WTC11 (cell line): ENCODE data around the gene EIF4E. TPM values are rescaled to one million over a fixed set of nuclear protein-coding genes. Genes with fewer than 3 reads are reported as not detected.
A peak's percentile ranks its signal among the peaks of the same experiment; 100 is the strongest.

ENCODE experiments used
- ATAC-seq: fragments of 200-7000 bp; cut with Tn5 transposase; 2 replicates; pipeline ENCODE4 v1.10.0; 2021; ENCODE audit warnings: mild to moderate bottlenecking, moderate library complexity
- CTCF ChIA-PET: fragments of 300-600 bp; sonication (Branson Sonifier 250); formaldehyde crosslinking; loops from one replicate; lab custom pipeline; 2021; ENCODE audit warnings: antibody characterized with exemption; lab: Charles Lee
- POLR2A ChIA-PET: fragments of 350-600 bp; sonication (Branson Sonifier 250); formaldehyde crosslinking; loops from one replicate; lab custom pipeline; 2021; ENCODE audit warnings: antibody characterized with exemption; lab: Charles Lee
- DNase-seq: peaks from one replicate; pipeline ENCODE4 v3.0.0; 2021; ENCODE audit warnings: low spot score
- H3K27ac Mint-ChIP-seq: 2 replicates; pipeline ENCODE4 v1.8.0; 2021; ENCODE audit warnings: mixed read lengths
- H3K27me3 Mint-ChIP-seq: 2 replicates; pipeline ENCODE4 v1.8.0; 2021; ENCODE audit warnings: low read depth, mild to moderate bottlenecking, moderate library complexity, mixed read lengths
- H3K36me3 Mint-ChIP-seq: 2 replicates; pipeline ENCODE4 v1.8.0; 2021; ENCODE audit warnings: mixed read lengths
- H3K4me1 Mint-ChIP-seq: 2 replicates; pipeline ENCODE4 v1.8.0; 2022; ENCODE audit warnings: mixed read lengths
- H3K4me3 Mint-ChIP-seq: 2 replicates; pipeline ENCODE4 v1.8.0; 2021; ENCODE audit warnings: mild to moderate bottlenecking, moderate library complexity, mixed read lengths
- H3K9me3 Mint-ChIP-seq: 2 replicates; pipeline ENCODE4 v1.8.0; 2021; ENCODE audit warnings: mixed read lengths
- CREB1 ChIP-seq: sonication (generic); formaldehyde crosslinking; IDR thresholded peaks from 2 replicates; pipeline ENCODE4 v1.8.0; 2023; ENCODE audit warnings: mild to moderate bottlenecking, missing genetic modification reagents
- CREM ChIP-seq: sonication (generic); formaldehyde crosslinking; IDR thresholded peaks from 2 replicates; pipeline ENCODE4 v1.8.1; 2022; ENCODE audit warnings: mild to moderate bottlenecking, missing genetic modification reagents, moderate library complexity
- ETV6 ChIP-seq: sonication (generic); formaldehyde crosslinking; IDR thresholded peaks from 2 replicates; pipeline ENCODE4 v1.8.1; 2022; ENCODE audit warnings: mild to moderate bottlenecking, missing genetic modification reagents
- MXD4 ChIP-seq: fragments of 250-450 bp; sonication (Bioruptor Pico); IDR thresholded peaks from 2 replicates; pipeline ENCODE4 v1.8.0; 2021; ENCODE audit warnings: mild to moderate bottlenecking, moderate library complexity, borderline replicate concordance
- NFYB ChIP-seq: sonication (generic); formaldehyde crosslinking; conservative IDR thresholded peaks from 2 replicates; pipeline ENCODE4 v1.8.0; 2022; ENCODE audit warnings: low read depth, missing genetic modification reagents
- TCF7 ChIP-seq: sonication (generic); formaldehyde crosslinking; IDR thresholded peaks from 2 replicates; pipeline ENCODE4 v1.8.0; 2022; ENCODE audit warnings: mild to moderate bottlenecking, low read depth, missing genetic modification reagents, moderate library complexity
- TEAD1 ChIP-seq: sonication (generic); formaldehyde crosslinking; IDR thresholded peaks from 2 replicates; pipeline ENCODE4 v1.8.0; 2022; ENCODE audit warnings: mild to moderate bottlenecking, missing genetic modification reagents
- ZNF121 ChIP-seq: sonication (generic); formaldehyde crosslinking; IDR thresholded peaks from 2 replicates; pipeline ENCODE4 v1.8.0; 2023; ENCODE audit warnings: missing genetic modification reagents
- ZNF263 ChIP-seq: sonication (generic); formaldehyde crosslinking; IDR thresholded peaks from 2 replicates; pipeline ENCODE4 v1.8.1; 2022; ENCODE audit warnings: low read depth, mild to moderate bottlenecking, moderate library complexity, missing genetic modification reagents
- ZNF317 ChIP-seq: sonication (generic); formaldehyde crosslinking; IDR thresholded peaks from 2 replicates; pipeline ENCODE4 v1.8.1; 2023; ENCODE audit warnings: low read depth, mild to moderate bottlenecking, moderate library complexity, missing genetic modification reagents, borderline replicate concordance
- ZNF396 ChIP-seq: fragments of 250-450 bp; sonication (Bioruptor Pico); IDR thresholded peaks from 2 replicates; pipeline ENCODE4 v1.8.0; 2021; ENCODE audit warnings: mild to moderate bottlenecking, moderate library complexity, borderline replicate concordance
- ZNF423 ChIP-seq: fragments of 250-450 bp; sonication (Bioruptor Pico); IDR thresholded peaks from 2 replicates; pipeline ENCODE4 v2.1.2; 2022; ENCODE audit warnings: mild to moderate bottlenecking, moderate library complexity
- total RNA-seq: library from RNA; stranded (reverse); gene quantifications from 3 replicates; pipeline ENCODE4 v1.2.3, GENCODE V29; 2021
- TF ChIP-seq, protein P1 (sequence below): sonication (generic); formaldehyde crosslinking; IDR thresholded peaks from 2 replicates; pipeline ENCODE4 v1.8.1; 2022; ENCODE audit warnings: missing genetic modification reagents, borderline replicate concordance
- TF ChIP-seq, protein P2 (sequence below): sonication (generic); formaldehyde crosslinking; IDR thresholded peaks from 2 replicates; pipeline ENCODE4 v1.8.1; 2023; ENCODE audit warnings: mild to moderate bottlenecking, moderate library complexity, missing genetic modification reagents
- TF ChIP-seq, protein P3 (sequence below): sonication (generic); formaldehyde crosslinking; IDR thresholded peaks from 2 replicates; pipeline ENCODE4 v1.8.1; 2022; ENCODE audit warnings: mild to moderate bottlenecking, missing genetic modification reagents, moderate library complexity, borderline replicate concordance
- TF ChIP-seq, protein P4 (sequence below): fragments of 200-600 bp; IDR thresholded peaks from 2 replicates; pipeline ENCODE4 v1.8.0; 2022; ENCODE audit warnings: antibody characterized with exemption
- TF ChIP-seq, protein P5 (sequence below): sonication (generic); formaldehyde crosslinking; IDR thresholded peaks from 2 replicates; pipeline ENCODE4 v1.8.0; 2022; ENCODE audit warnings: mild to moderate bottlenecking, missing genetic modification reagents
- TF ChIP-seq, protein P6 (sequence below): sonication (generic); formaldehyde crosslinking; IDR thresholded peaks from 2 replicates; pipeline ENCODE4 v1.8.1; 2023; ENCODE audit warnings: mild to moderate bottlenecking, missing genetic modification reagents

The EIF4E gene
- total RNA-seq, 1 experiment from 2014 or later: 174 TPM

DNA sequence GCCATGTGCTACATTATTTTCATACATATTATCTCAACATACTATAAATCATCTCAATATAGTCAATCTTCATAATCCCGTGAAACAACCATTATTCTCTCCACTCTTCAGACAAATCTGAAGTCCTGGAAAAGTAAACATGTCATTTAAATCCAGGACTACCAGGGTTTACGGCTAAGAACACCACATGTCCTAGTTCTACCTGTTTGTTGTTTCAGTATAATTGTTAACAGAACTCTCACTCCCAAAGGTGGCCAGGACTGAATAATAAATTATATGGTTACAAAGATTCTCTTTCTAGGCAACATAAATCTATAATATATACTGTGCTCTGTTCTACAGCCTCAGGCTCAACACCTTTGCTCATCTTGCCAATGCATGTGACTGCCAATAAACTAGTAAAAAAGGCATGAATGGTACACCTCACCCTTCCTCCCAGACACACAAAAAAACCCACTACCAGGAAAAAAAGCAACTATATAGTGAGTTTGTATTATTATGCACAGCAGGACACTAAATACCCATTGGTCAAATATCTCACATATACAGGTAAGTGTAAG is 20.1 kb downstream of the EIF4E start:
- Mint-ChIP-seq H3K9me3 (no peaks in the 10 kb centered on the region), H3K36me3 (no peaks in the 10 kb centered on the region), H3K27me3 (no peaks in the 10 kb centered on the region), H3K4me1 (peaks cover 61% of the 10 kb centered on the region), H3K27ac (no peak overlapping the region), H3K4me3 (no peak overlapping the region)
- DNase-seq: no peak
- TF ChIP-seq, protein P1, sequence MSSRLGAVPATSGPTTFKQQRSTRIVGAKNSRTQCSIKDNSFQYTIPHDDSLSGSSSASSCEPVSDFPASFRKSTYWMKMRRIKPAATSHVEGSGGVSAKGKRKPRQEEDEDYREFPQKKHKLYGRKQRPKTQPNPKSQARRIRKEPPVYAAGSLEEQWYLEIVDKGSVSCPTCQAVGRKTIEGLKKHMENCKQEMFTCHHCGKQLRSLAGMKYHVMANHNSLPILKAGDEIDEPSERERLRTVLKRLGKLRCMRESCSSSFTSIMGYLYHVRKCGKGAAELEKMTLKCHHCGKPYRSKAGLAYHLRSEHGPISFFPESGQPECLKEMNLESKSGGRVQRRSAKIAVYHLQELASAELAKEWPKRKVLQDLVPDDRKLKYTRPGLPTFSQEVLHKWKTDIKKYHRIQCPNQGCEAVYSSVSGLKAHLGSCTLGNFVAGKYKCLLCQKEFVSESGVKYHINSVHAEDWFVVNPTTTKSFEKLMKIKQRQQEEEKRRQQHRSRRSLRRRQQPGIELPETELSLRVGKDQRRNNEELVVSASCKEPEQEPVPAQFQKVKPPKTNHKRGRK: no peak
- no peak for TF ChIP-seq TEAD1
- POLR2A ChIA-PET: no interaction called here
- CTCF ChIA-PET: interaction anchor here (2.2 kb wide), 1 partner anchor 86 kb away, joined by 11 read pairs; the partner anchor contains the start of gene METAP1
- ATAC-seq: no peak

DNA sequence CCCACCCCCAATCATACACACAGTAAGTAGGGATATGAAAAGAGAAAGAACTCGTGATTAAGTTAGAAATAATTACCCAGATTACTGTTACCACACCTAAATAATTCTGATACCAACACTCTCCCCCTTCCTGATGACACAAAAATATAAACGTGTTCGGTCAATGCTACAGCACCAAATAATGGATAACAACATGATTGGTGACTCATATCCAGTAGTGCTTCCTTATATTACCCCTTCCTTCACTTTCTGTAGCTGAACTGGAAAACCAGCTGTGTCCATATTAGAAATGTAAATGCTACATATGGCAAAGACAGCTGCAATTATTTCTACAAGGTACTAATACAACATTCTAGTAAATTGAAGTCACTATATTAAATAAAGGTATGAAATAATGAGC is 20.8 kb downstream of the EIF4E start:
- CTCF ChIA-PET: no interaction called here
- DNase-seq (no peak), ATAC-seq (no peak)
- H3K36me3 Mint-ChIP-seq: no peaks in the 10 kb centered on the region
- peaks cover 61% of the 10 kb centered on the region for H3K4me1 Mint-ChIP-seq
- H3K27me3 Mint-ChIP-seq: no peaks in the 10 kb centered on the region
- no peaks in the 10 kb centered on the region for H3K9me3 Mint-ChIP-seq
- TF ChIP-seq ZNF396 (CRISPR knock-in tag): no peak
- no peak for TF ChIP-seq ZNF317 (CRISPR knock-in tag)
- no peak for TF ChIP-seq ZNF121 (CRISPR knock-in tag)
- no peak for TF ChIP-seq ETV6 (CRISPR knock-in tag)
- no peak for TF ChIP-seq MXD4 (CRISPR knock-in tag)
- TF ChIP-seq, protein P2, sequence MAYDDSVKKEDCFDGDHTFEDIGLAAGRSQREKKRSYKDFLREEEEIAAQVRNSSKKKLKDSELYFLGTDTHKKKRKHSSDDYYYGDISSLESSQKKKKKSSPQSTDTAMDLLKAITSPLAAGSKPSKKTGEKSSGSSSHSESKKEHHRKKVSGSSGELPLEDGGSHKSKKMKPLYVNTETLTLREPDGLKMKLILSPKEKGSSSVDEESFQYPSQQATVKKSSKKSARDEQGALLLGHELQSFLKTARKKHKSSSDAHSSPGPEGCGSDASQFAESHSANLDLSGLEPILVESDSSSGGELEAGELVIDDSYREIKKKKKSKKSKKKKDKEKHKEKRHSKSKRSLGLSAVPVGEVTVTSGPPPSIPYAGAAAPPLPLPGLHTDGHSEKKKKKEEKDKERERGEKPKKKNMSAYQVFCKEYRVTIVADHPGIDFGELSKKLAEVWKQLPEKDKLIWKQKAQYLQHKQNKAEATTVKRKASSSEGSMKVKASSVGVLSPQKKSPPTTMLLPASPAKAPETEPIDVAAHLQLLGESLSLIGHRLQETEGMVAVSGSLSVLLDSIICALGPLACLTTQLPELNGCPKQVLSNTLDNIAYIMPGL (CRISPR knock-in tag): no peak
- no peak for TF ChIP-seq NFYB
- TF ChIP-seq, all 79 proteins: peak for 0
- POLR2A ChIA-PET: no interaction called here
- Mint-ChIP-seq H3K4me3 (no peak overlapping the region), H3K27ac (no peak overlapping the region)

DNA sequence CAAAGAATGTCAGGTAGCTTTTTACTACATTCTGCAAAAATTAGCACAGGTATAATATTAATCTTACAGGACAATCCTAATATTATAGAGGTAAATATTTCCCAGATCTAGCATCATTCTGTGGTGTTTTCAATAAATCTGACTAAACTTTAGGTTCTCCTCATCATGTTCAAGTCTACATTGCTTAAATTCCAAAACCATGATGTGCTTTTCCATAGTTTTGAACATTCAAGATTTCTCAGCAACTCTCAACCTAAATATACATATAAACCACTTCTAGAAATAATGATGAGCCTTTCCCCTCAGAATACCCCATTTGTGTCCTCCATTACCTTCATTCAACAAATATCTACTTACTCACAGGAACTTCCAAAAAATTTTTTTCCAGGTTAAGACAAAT is 23.1 kb downstream of the EIF4E start:
- ATAC-seq (no peak), DNase-seq (no peak)
- no peak for TF ChIP-seq CREM (CRISPR knock-in tag)
- TF ChIP-seq, protein P3, sequence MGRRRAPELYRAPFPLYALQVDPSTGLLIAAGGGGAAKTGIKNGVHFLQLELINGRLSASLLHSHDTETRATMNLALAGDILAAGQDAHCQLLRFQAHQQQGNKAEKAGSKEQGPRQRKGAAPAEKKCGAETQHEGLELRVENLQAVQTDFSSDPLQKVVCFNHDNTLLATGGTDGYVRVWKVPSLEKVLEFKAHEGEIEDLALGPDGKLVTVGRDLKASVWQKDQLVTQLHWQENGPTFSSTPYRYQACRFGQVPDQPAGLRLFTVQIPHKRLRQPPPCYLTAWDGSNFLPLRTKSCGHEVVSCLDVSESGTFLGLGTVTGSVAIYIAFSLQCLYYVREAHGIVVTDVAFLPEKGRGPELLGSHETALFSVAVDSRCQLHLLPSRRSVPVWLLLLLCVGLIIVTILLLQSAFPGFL (CRISPR knock-in tag): no peak
- no peak for TF ChIP-seq ZNF423 (CRISPR knock-in tag)
- no peak for TF ChIP-seq CREB1 (CRISPR knock-in tag)
- no peak overlapping the region for H3K4me3 Mint-ChIP-seq
- H3K27me3 Mint-ChIP-seq: no peaks in the 10 kb centered on the region
- peak overlapping the region; percentile 28; the same call in 1 of the 2 replicates for H3K27ac Mint-ChIP-seq
- ChIA-PET POLR2A (interaction anchor here (0.6 kb wide), 1 partner anchor 22 kb away, joined by 3 read pairs; no protein-coding TSS in a partner anchor), CTCF (no interaction called here)
- H3K36me3 Mint-ChIP-seq: peaks cover 9% of the 10 kb centered on the region
- H3K4me1 Mint-ChIP-seq: peaks cover 59% of the 10 kb centered on the region
- H3K9me3 Mint-ChIP-seq: no peaks in the 10 kb centered on the region

DNA sequence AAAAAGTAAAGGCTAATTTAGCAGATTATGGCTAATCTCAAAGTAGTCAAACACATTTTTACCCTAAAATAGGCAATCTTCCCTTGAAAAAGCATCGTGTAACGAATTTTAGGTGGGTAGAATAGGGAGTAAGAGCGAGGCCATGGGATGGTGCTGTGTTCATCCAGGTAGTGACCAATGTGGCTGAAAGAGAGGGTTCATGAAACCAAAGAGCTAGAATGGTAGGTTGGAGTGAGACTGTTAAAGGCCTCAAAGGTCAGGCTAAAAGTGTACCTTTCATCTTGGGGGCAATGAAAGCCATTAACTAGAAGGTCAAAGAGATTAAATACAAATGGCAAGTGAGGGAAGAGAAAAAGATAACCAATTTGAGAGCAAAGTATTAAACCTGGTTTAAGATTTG is 23.6 kb downstream of the EIF4E start:
- Mint-ChIP-seq H3K4me3 (no peak overlapping the region), H3K36me3 (peaks cover 14% of the 10 kb centered on the region), H3K4me1 (peaks cover 54% of the 10 kb centered on the region), H3K27ac (peak overlapping the region; percentile 70), H3K27me3 (no peaks in the 10 kb centered on the region), H3K9me3 (no peaks in the 10 kb centered on the region)
- ChIA-PET CTCF (no interaction called here), POLR2A (interaction anchor here (0.6 kb wide), 1 partner anchor 22 kb away, joined by 3 read pairs; no protein-coding TSS in a partner anchor)
- no peak; the same call in 1 of the 2 replicates for ATAC-seq
- DNase-seq: no peak
- TF ChIP-seq, protein P4, sequence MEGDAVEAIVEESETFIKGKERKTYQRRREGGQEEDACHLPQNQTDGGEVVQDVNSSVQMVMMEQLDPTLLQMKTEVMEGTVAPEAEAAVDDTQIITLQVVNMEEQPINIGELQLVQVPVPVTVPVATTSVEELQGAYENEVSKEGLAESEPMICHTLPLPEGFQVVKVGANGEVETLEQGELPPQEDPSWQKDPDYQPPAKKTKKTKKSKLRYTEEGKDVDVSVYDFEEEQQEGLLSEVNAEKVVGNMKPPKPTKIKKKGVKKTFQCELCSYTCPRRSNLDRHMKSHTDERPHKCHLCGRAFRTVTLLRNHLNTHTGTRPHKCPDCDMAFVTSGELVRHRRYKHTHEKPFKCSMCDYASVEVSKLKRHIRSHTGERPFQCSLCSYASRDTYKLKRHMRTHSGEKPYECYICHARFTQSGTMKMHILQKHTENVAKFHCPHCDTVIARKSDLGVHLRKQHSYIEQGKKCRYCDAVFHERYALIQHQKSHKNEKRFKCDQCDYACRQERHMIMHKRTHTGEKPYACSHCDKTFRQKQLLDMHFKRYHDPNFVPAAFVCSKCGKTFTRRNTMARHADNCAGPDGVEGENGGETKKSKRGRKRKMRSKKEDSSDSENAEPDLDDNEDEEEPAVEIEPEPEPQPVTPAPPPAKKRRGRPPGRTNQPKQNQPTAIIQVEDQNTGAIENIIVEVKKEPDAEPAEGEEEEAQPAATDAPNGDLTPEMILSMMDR: no peak
- TF ChIP-seq, protein P5, sequence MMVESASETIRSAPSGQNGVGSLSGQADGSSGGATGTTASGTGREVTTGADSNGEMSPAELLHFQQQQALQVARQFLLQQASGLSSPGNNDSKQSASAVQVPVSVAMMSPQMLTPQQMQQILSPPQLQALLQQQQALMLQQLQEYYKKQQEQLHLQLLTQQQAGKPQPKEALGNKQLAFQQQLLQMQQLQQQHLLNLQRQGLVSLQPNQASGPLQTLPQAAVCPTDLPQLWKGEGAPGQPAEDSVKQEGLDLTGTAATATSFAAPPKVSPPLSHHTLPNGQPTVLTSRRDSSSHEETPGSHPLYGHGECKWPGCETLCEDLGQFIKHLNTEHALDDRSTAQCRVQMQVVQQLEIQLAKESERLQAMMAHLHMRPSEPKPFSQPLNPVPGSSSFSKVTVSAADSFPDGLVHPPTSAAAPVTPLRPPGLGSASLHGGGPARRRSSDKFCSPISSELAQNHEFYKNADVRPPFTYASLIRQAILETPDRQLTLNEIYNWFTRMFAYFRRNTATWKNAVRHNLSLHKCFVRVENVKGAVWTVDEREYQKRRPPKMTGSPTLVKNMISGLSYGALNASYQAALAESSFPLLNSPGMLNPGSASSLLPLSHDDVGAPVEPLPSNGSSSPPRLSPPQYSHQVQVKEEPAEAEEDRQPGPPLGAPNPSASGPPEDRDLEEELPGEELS (CRISPR knock-in tag): no peak
- TF ChIP-seq ZNF263 (CRISPR knock-in tag) (no peak), TCF7 (CRISPR knock-in tag) (no peak)
- TF ChIP-seq, protein P6, sequence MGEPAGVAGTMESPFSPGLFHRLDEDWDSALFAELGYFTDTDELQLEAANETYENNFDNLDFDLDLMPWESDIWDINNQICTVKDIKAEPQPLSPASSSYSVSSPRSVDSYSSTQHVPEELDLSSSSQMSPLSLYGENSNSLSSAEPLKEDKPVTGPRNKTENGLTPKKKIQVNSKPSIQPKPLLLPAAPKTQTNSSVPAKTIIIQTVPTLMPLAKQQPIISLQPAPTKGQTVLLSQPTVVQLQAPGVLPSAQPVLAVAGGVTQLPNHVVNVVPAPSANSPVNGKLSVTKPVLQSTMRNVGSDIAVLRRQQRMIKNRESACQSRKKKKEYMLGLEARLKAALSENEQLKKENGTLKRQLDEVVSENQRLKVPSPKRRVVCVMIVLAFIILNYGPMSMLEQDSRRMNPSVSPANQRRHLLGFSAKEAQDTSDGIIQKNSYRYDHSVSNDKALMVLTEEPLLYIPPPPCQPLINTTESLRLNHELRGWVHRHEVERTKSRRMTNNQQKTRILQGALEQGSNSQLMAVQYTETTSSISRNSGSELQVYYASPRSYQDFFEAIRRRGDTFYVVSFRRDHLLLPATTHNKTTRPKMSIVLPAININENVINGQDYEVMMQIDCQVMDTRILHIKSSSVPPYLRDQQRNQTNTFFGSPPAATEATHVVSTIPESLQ: no peak
